ENCODE data around the gene RREB1.
"Not testable (repeated sequence)": the region's sequence is repeated elsewhere in the genome, so short reads cannot be mapped to it uniquely, and the experiment has no call there.

RREB1 gene

DNA sequence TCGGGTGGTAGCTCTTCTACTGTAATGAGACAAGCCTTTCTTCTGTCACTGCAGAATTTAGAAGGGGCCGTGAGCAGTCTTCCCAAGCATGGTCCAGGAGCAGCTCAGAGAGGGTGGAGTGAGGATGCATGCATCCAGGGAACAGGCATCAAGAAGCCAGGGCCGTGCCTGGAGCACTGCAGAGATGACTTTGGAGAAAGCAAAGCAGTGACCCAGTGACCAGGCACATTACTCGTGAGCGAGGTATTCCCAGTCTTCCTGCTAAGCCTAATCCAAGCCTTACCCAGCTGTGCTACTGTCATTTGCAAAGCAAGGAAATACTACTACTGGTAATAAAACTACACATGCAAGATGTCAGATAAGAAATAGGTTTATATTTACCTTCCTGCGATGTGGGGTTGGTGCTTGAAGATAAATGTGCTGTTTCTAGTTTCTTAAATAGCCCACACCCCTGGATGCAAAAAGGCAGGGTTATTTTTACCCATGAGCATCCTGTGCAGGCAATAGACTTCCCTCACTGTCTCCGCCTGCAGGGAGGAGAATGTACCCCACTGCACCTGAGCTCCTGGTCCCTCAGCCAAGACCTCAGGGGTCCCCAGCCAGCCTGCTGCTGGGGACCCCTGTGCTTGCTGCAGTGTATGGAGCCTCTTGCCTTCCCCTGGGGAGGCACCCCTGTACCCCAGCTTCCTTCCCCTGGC is 142.3 kb downstream of the RREB1 start:
- no peak for DNase-seq

GRCh38 chr6:7250812-7251211 is 143.1 kb downstream of the RREB1 start:
- DNase-seq = no peak

DNA sequence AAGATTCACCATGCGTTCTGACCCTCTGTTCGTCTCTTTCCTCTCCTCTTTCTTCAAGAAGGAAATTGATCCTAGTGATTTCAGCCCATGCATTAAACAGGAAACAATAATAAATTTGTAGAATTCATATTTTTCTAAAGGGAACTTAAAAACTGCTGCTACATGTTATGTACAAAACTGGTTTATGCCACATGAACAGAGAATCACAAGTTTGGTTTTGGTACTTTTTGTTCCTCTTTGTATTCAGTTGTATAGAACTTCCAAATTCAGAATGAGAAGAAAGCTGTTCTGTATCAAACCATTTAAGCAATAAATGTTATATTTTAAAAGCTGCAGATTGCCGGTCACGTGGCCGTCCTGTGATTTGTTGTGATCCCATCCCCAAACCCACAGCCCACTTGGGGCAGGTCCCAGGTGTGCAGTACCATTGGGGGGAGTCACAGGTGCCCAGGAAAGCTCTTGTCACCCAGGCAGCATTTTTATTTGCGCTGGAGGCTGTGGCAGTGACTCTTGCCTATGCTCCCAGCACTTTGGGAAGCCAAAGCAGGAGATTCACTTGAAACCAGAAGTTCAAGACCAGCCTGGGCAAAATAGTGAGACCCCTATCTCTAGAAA is 144.0 kb downstream of the RREB1 start:
- DNase-seq = no peak

DNA sequence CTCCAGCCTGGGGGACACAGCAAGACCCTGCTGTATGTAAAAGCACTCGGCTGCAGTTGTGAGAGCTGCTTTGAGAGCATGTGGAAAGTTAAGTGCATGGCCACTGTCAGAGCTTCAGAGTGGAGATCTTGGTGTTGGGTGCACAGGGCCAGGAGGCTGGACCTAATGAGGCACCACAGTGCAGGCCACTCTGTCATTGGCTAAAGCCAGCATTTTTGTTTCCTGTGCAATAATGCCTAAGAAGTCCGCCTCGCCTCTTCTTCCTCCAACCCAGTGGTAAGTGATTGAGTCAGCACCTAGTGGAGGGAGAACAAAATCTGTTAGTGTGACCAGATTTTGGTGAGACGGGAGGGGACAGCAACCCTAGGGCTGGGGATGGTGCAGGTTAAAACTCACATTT is 144.6 kb downstream of the RREB1 start:
- no peak for DNase-seq

- no peak for DNase-seq
Observed at GRCh38 chr6:7254980-7255835, 147.4 kb downstream of the RREB1 start.

DNA sequence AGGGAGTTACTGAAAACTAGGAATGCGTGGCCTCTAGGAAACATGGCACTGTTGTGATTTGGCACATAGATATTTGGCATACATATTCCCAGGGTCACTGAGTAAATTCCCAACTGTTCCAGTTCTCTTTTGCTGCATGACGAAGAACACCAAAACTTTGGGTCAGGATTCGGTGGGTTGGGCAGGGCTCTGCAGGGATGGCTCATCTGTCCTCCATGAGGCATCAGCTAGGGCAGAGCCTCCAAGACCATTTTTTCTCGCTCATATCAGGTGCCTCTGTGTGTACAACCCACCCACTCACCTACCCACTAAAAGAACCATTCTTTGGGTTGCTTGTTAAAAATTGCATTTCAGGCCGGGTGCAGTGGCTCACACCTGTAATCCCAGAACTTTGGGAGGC is 148.2 kb downstream of the RREB1 start:
- no peak for DNase-seq

DNA sequence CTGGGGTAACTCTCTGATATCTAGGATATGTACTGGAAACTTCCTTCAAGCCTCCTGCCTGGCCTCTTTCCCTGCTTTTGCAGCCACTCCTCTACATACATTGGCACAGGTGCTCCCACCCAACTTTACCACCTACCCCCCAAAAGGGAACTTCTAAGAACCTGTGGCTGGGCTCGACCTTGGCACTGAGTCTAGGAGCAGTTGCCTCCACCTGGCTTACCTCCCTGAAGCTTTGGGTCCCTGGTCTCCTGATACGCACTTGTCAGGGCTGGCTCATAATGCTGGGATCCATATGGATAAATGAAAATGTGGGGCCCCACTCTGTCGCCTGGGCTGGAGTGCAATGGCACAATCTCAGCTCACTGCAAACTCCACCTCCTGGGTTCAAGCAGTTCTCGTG is 149.0 kb downstream of the RREB1 start:
- DNase-seq = no peak

GRCh38 chr6:7257521-7258230 is 149.9 kb downstream of the RREB1 start:
- DNase-seq = no peak

DNA sequence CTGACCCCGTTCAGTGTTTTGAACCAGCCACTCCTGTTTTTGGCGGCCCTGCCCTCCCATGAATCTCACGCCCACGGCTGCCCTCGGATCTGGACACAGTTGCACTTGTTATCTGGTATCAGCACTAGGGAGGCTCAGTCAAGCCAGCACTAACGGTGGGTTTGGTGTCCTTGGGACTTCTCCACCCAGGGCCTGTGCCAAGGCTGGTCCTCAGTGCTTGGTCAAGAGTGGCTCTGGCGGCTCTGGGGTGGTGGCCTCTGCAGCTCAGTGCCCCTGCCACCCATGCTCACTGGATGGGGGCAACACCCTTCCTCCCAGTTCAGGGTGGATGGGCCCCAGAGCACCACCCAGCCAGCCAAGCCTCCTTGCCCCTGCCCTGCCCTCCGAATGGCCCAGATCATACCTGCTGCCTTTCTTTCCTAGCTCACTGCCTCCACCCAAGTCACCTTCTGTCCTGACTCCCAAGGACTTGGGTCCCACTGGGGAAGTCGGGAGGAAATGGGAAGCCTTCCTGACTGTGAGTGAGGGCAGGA is 150.5 kb downstream of the RREB1 start:
- no peak for DNase-seq

DNA sequence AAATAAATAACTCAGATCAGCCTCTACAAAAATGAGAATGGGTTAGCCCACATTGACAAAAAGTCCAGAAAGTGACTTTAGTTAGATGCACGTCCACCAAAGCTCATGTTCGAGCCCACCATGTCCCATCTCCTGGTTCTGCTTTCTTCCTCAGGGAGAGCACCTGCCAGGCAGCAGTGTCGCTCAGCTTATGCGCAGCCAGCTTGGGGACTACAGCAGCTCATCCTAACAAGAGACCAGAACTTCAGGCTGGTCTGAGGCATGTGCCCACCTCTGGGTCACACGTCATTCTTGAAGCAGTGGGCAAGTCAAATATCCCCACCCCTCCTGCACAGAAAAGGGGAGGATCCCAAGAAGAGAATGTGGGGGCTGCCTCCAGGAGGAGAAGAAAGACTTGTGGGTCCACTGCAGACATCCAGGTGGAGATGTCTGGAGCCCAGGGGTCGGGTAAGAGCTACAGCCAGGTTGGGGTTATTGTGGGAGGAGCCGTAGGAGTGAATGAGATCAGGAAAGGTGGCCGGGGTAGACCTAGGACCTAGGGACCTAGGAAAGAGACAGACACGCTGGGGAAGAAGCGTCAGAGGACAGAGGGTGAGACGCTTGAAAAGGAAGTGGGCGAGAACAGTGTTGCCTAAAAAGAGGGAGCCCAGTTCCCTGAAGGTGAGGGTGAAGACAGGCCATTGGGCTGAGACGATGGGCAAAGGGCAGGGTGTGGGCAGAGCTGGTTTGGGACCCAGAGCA is 152.7 kb downstream of the RREB1 start:
- DNase-seq = no peak

DNA sequence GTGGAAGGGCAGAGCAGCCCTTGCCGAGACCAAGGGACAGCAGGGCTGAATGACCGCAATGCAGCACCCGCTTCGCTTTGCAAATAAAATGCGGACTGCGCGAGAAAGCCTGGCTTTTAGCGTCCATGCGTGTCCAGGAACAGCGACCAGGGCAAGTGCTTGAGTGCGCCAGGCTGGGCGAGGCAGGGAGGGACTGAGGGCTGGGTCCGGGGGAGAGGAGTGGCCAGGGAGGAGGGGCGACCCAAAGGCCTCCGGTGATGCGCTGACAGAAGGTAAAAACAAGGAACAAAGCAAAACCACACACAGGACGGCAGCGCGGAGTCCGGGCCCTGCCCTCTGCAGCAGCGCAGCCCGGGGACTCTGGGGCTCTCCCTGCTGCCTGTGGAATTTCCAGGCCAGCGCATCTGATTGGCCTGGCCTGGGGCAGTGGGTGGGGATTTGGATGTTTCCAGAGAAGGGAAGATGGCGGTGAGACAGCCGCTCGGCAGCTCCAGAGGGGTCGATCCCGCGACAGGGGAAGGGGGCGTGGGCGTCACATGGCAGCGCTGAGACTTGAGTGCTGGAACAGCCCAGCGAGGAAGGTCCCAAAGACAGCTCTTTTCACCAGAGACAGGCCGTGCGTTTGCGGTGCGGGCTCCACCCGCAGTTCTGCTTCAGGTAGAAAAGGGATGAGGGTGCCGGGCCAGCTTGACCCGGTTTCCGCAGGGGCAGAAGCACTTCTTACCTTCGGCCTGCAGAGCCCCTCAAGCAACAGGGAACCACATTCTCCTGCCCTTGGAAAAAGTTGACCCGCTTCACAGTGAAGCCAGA is 153.5 kb downstream of the RREB1 start:
- no peak for DNase-seq

- DNase-seq = no peak
Observed at GRCh38 chr6:7261852-7262461, 154.2 kb downstream of the RREB1 start.

DNA sequence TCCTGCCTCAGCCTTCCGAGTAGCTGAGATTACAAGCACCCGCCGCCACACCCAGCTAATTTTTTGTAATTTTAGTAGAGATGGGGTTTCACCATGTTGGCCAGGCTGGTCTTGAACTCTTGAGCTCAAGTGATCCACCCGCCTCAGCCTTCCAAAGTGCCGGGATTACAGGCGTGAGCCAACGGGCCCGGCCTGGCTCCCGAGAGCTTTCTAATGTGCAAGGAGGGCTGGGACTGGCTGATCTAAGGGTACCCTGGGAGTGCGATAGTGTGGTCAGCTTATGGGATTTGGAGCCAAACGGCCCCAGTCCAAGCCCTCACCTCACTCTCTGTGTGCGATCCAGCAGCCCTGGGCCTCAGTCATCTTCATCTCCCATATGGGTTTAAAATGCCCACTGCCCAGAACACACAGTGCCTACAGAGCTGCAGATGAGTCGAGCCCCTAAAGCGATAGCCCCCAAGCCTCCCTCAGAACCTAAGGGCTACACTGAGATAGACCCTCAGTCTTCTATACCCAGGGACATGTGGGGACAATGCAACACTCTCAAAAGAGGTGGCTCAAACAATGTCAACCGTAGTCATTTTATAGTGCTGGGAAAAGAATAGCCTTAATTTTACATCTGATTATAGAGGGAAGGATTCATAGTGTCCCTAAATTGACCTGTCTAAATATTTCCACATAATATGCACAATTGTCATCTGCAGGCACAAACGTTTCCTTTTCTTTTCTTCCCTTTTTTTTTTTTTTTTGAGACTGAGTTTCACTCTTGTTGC is 155.2 kb downstream of the RREB1 start:
- DNase-seq = no peak

- DNase-seq = not testable (repeated sequence)
Observed at GRCh38 chr6:7263519-7263805, 155.7 kb downstream of the RREB1 start.

GRCh38 chr6:7264041-7264440 is 156.3 kb downstream of the RREB1 start:
- no peak for DNase-seq

- DNase-seq = no peak
Observed at GRCh38 chr6:7264686-7265384, 157.1 kb downstream of the RREB1 start.

DNA sequence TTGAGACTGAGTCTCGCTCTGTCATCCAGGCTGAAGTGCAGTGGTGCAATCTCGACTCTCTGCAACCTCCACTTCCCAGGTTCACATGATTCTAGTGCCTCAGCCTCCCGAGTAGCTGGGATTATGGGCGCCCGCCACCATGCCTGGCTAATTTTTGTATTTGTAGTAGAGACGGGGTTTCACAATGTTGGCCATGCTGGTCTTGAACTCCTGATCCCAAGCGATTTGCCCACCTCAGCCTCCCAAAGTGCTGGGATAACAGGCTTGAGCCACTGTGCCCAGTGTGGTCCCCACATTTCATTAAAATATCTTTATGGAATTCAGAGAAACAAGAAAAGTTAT is 157.6 kb downstream of the RREB1 start:
- not testable (repeated sequence) for DNase-seq

DNA sequence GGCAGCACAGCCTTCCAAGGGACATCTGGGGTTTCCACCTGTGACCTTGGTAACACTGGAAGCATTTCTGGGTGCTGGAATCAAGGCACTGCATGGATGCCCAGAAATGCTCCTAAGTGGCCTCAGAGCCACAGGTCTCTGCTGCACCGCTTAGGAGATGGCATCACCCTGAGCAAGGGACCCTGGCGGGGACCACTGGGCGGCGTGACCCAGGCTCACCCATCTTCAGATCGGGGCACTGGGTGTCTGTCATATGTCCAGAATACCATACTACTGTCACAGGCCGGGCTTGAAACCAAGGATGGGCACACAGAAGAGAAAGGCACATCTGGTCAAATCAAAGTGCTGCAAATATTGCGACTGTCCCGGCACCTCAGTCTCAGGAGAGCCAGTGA is 159.3 kb downstream of the RREB1 start:
- DNase-seq = no peak

- no peak for DNase-seq
Observed at GRCh38 chr6:7267466-7268091, 159.8 kb downstream of the RREB1 start.
